ENCODE results near the gene ASTN2. TPM values are rescaled to one million over a fixed set of nuclear protein-coding genes. Genes with fewer than 3 reads are reported as not detected.

The ASTN2 gene
- total and polyA plus RNA-seq, 10 of the 15 experiments (the other 5 are each of a cell fraction or from before 2014, with no cell fraction given) = 1.4 to 15.7 (median 7.0) TPM

- TF ChIP-seq MXI1 (IDR thresholded peaks at IDR 0.05; ENCODE audit: low read depth, low read length) = no peak
- no peak for TF ChIP-seq CHD2 (IDR thresholded peaks at IDR 0.05; ENCODE audit: borderline replicate concordance, low read depth, low read length)
- TF ChIP-seq ATF3 (IDR thresholded peaks at IDR 0.05; ENCODE audit: borderline replicate concordance, extremely low read depth, low read depth, low read length) = no peak
- TF ChIP-seq GABPA (IDR thresholded peaks at IDR 0.05; ENCODE audit: low read depth) = no peak
- TF ChIP-seq SUPT20H (IDR thresholded peaks at IDR 0.05; ENCODE audit: borderline replicate concordance, control insufficient read depth, low read depth, low read length) = no peak
- TF ChIP-seq RELA (IDR thresholded peaks at IDR 0.05; ENCODE audit: borderline replicate concordance, partially characterized antibody) = no peak
Measured at GRCh38 chr9:116991051-116991450, 423.8 kb downstream of the ASTN2 start (continued).

GRCh38 chr9:116990592-116990991 lies 424.3 kb downstream of the ASTN2 start:
- SMC1A ChIA-PET (ENCODE audit: uncharacterized antibody, unreplicated experiment) = no interaction called here
- WGBS (ENCODE audit: insufficient coverage, insufficient replicate concordance, low lambda C conversion rate, missing lambda C conversion rate) = 6% methylated on average over 1 of the region's 1 CpG
- BruUV-seq (replicated peaks) = no TSS peak

More at GRCh38 chr9:116990592-116990991, 424.3 kb downstream of the ASTN2 start:
- no peak overlapping the region for H3K27ac ChIP-seq (ENCODE audit: control insufficient read depth, insufficient read depth)
- in situ Hi-C loops (cut with MboI) = no loop called here
- H3K4me1 ChIP-seq (ENCODE audit: control insufficient read depth, insufficient read depth, low read length) = no peaks in the 10 kb centered on the region
- no peaks in the 10 kb centered on the region for H3K36me3 ChIP-seq (ENCODE audit: control insufficient read depth in 2 of 2, insufficient read depth in 2 of 2, low read length in 1 of 2)
- intact Hi-C loops (cut with micrococcal nuclease; ENCODE audit: unreplicated experiment) = no loop called here
- ATAC-seq (no peak), DNase-seq (ENCODE audit: low read depth, low spot score) (no peak), FAIRE-seq (no peak)
- H2AFZ ChIP-seq (ENCODE audit: control insufficient read depth, low read depth, low read length) = no peak overlapping the region
- no peaks in the 10 kb centered on the region for H3K9me3 ChIP-seq (replicated peaks; ENCODE audit: control insufficient read depth, insufficient read depth, low read length)
- RAD21 ChIA-PET (ENCODE audit: unreplicated experiment) = no interaction called here
- TF ChIP-seq ATF3 (IDR thresholded peaks at IDR 0.05; ENCODE audit: borderline replicate concordance, extremely low read depth, low read depth, low read length) = no peak
- TF ChIP-seq ZNF207 (IDR thresholded peaks at IDR 0.05; ENCODE audit: borderline replicate concordance) = no peak
- no peak for TF ChIP-seq POLR2A (IDR thresholded peaks at IDR 0.05; ENCODE audit: low read depth, low read length)
- TF ChIP-seq FOXM1 (IDR thresholded peaks at IDR 0.05; ENCODE audit: low read depth, low read length) = no peak
- no peak for TF ChIP-seq PBX3 (IDR thresholded peaks at IDR 0.05; ENCODE audit: insufficient replicate concordance, low read depth, low read length)
- H3K27me3 ChIP-seq (replicated peaks in 1 of 2; ENCODE audit: control insufficient read depth in 2 of 2, insufficient read depth in 2 of 2, low read length in 1 of 2) = no peaks in the 10 kb centered on the region
- CTCF ChIA-PET = no interaction called here
- no peak overlapping the region for H3K4me3 ChIP-seq
- no peak overlapping the region for H3K9ac ChIP-seq (ENCODE audit: control insufficient read depth, insufficient read depth, low read length)
- H3K79me2 ChIP-seq (ENCODE audit: control insufficient read depth, insufficient read depth, low read length) = no peaks in the 10 kb centered on the region
- POLR2A ChIA-PET = no interaction called here
- H3K4me2 ChIP-seq (ENCODE audit: control insufficient read depth, insufficient read depth) = no peak overlapping the region
- H4K20me1 ChIP-seq (ENCODE audit: control insufficient read depth, insufficient read depth) = no peaks in the 10 kb centered on the region
